DND-41 (cell line): ENCODE data around the gene MKNK1.

Experiments
- ATAC-seq: fragments of 200-7000 bp; cut with Tn5 transposase; 3 replicates; pipeline ENCODE4 v1.9.1; 2021; ENCODE audit warnings: low read depth; ENCODE audit not compliant: insufficient read depth
- DNase-seq: peaks from one replicate; pipeline ENCODE4 v3.0.0-alpha.2; 2020
- H2AFZ ChIP-seq: 2 replicates; pipeline ENCODE4 v1.6.0; 2012; ENCODE audit warnings: low read depth, low read length
- H3K27ac ChIP-seq: 2 replicates; pipeline ENCODE4 v1.5.1; 2012; ENCODE audit warnings: low read length, inconsistent platforms
- H3K27me3 ChIP-seq: fragments of 200-600 bp; sonication (generic); 2 replicates; pipeline ENCODE4 v1.6.0; 2012; ENCODE audit warnings: low read length, mild to moderate bottlenecking, inconsistent platforms; ENCODE audit not compliant: insufficient read depth, poor library complexity
- H3K36me3 ChIP-seq: 2 replicates; pipeline ENCODE4 v1.5.1; 2012; ENCODE audit warnings: low read length, inconsistent platforms; ENCODE audit not compliant: insufficient read depth
- H3K4me1 ChIP-seq: 2 replicates; pipeline ENCODE4 v1.5.1; 2012; ENCODE audit warnings: mild to moderate bottlenecking, low read length; ENCODE audit not compliant: insufficient read depth
- H3K4me2 ChIP-seq: 2 replicates; pipeline ENCODE4 v1.6.0; 2012; ENCODE audit warnings: mild to moderate bottlenecking, moderate library complexity, low read length, inconsistent platforms; ENCODE audit not compliant: insufficient read depth
- H3K4me3 ChIP-seq, 2 experiments: fragments of 200-600 bp in 1 of 2; shearing (Covaris generic) in 1 of 2; 2 replicates each; pipeline ENCODE4 v1.5.1; 2012 to 2016; ENCODE audit warnings: inconsistent platforms in 2 of 2, low read length in 2 of 2, mild to moderate bottlenecking in 2 of 2, low read depth in 1 of 2, moderate library complexity in 1 of 2
- H3K79me2 ChIP-seq: 2 replicates; pipeline ENCODE4 v1.6.0; 2012; ENCODE audit warnings: low read length, inconsistent platforms; ENCODE audit not compliant: insufficient read depth
- H3K9ac ChIP-seq: 2 replicates; pipeline ENCODE4 v1.6.0; 2012; ENCODE audit warnings: low read depth, mild to moderate bottlenecking, inconsistent platforms, low read length, moderate library complexity
- H3K9me3 ChIP-seq: 2 replicates; pipeline ENCODE4 v1.5.1; 2012; ENCODE audit warnings: low read length, moderate library complexity, mild to moderate bottlenecking, inconsistent platforms; ENCODE audit not compliant: insufficient read depth, severe bottlenecking
- H4K20me1 ChIP-seq: 2 replicates; pipeline ENCODE4 v1.6.0; 2012; ENCODE audit warnings: low read length; ENCODE audit not compliant: insufficient read depth
- CTCF ChIP-seq: IDR thresholded peaks from 2 replicates; pipeline ENCODE4 v1.5.1; 2012; ENCODE audit warnings: borderline replicate concordance, low read length, moderate library complexity, mild to moderate bottlenecking; ENCODE audit not compliant: poor library complexity, severe bottlenecking; ENCODE audit errors: extremely low read depth
- EZH2 ChIP-seq: IDR thresholded peaks from 3 replicates; pipeline ENCODE4 v1.6.1; 2012; ENCODE audit warnings: borderline replicate concordance, low read depth, mild to moderate bottlenecking, moderate library complexity, low read length, inconsistent platforms; ENCODE audit not compliant: severe bottlenecking

MKNK1 gene

GRCh38 chr1:46642115-46642680, 38.1 kb upstream of the MKNK1 start:
- Histone ChIP-seq H3K9me3 (no peaks in the 10 kb centered on the region), H3K4me1 (no peaks in the 10 kb centered on the region), H3K27me3 (no peaks in the 10 kb centered on the region), H3K27ac (no peak overlapping the region), H4K20me1 (no peaks in the 10 kb centered on the region), H3K4me2 (no peak overlapping the region), H3K36me3 (peaks cover 6% of the 10 kb centered on the region; the same call in 1 of the 2 replicates), H3K4me3 (no peak overlapping the region), H3K79me2 (no peaks in the 10 kb centered on the region), H3K9ac (no peak overlapping the region), H2AFZ (no peak overlapping the region)
- DNase-seq (no peak), ATAC-seq (no peak)
- no peak for TF ChIP-seq CTCF
- no peak for TF ChIP-seq EZH2

DNA sequence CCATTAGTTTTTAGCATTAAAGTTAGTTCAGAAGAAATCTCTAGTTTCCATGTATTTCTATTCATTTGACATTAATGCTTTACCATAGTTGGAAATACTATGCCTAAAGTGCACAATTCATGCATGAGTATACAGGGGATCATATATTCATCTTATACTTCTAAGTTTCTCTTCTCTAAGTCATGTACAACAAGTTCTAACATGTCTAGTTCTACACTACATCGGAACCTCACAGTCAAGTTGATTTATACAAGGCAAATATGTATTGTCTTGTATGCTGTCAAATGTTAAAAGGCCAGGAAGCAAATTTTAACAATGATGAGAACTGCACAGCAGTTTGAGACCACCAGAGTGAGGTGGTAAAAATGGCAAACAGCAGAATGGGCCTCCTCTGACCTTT, 35.5 kb upstream of the MKNK1 start:
- Histone ChIP-seq H4K20me1 (no peaks in the 10 kb centered on the region), H3K4me2 (no peak overlapping the region), H2AFZ (no peak overlapping the region), H3K79me2 (no peaks in the 10 kb centered on the region), H3K9ac (no peak overlapping the region), H3K4me1 (no peaks in the 10 kb centered on the region), H3K27ac (no peak overlapping the region), H3K36me3 (peaks cover 18% of the 10 kb centered on the region; the same call in 1 of the 2 replicates), H3K9me3 (no peaks in the 10 kb centered on the region), H3K27me3 (no peaks in the 10 kb centered on the region), H3K4me3 (no peak overlapping the region)
- DNase-seq (no peak), ATAC-seq (no peak)
- TF ChIP-seq EZH2 (no peak), CTCF (no peak)

DNA sequence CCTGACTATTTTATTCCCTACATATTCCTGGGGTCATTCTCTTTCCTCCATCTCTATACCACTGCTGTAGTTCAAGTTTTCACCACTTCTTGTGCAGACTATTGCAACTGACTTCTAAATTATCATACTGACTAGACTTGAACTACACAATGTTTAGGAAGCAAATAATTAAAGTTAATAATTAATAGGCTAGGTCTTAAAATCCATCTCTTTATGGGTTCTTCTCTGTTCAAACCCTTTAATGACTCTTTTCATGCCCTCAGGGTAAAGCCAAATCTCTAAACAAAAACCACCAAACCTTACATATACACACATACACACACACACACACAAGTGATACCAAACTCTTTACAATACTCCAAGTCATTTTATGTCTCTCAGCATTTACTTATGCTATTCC, 34.9 kb upstream of the MKNK1 start:
- no peak for DNase-seq
- Histone ChIP-seq H3K4me1 (no peaks in the 10 kb centered on the region), H3K9ac (no peak overlapping the region), H2AFZ (no peak overlapping the region), H3K27ac (no peak overlapping the region), H3K27me3 (no peaks in the 10 kb centered on the region), H4K20me1 (no peaks in the 10 kb centered on the region), H3K4me2 (no peak overlapping the region), H3K79me2 (no peaks in the 10 kb centered on the region), H3K4me3 (no peak overlapping the region), H3K9me3 (no peaks in the 10 kb centered on the region), H3K36me3 (peaks cover 18% of the 10 kb centered on the region; the same call in 1 of the 2 replicates)
- no peak for TF ChIP-seq EZH2
- no peak for TF ChIP-seq CTCF
- ATAC-seq, result no peak
